Limb (tissue), 2 donors: ENCODE data around the gene KLHL34.
A peak's percentile ranks its signal among the peaks of the same experiment; 100 is the strongest.

Experiments
- DNase-seq, 2 donors: peaks; one replicate each; pipeline ENCODE4 v3.0.0-alpha.2; 2016; ENCODE audit errors: extremely low spot score in 2 of 2

KLHL34 gene

GRCh38 chrX:21655901-21656586, 2.1 kb downstream of the KLHL34 start:
- DNase-seq = peak in 1 of 2 donors; percentile 36

GRCh38 chrX:21645886-21646285, 12.2 kb downstream of the KLHL34 start:
- no peak for DNase-seq

- no peak for DNase-seq
Measured at GRCh38 chrX:21645431-21645830, 12.7 kb downstream of the KLHL34 start.

GRCh38 chrX:21639775-21640174, 18.4 kb downstream of the KLHL34 start:
- DNase-seq = no peak

GRCh38 chrX:21638311-21638710, 19.8 kb downstream of the KLHL34 start:
- no peak for DNase-seq

GRCh38 chrX:21632027-21632426, 26.1 kb downstream of the KLHL34 start:
- DNase-seq = peak in 1 of 2 donors; percentile 22

GRCh38 chrX:21623778-21624501, 34.2 kb downstream of the KLHL34 start:
- no peak for DNase-seq

- no peak for DNase-seq
Measured at GRCh38 chrX:21620234-21620633, 37.9 kb downstream of the KLHL34 start.

- no peak for DNase-seq
Measured at GRCh38 chrX:21616386-21616785, 41.7 kb downstream of the KLHL34 start.

GRCh38 chrX:21612154-21612553, 46.0 kb downstream of the KLHL34 start:
- no peak for DNase-seq

- no peak for DNase-seq
Measured at GRCh38 chrX:21610168-21610567, 48.0 kb downstream of the KLHL34 start.

- DNase-seq = peak in 1 of 2 donors; percentile 3
Measured at GRCh38 chrX:21606002-21606401, 52.1 kb downstream of the KLHL34 start.
